HG03064 (cell line): Measurements from ENCODE around the gene MXRA8.
"Not testable (repeated sequence)": the region's sequence is repeated elsewhere in the genome, so short reads cannot be mapped to it uniquely, and the experiment has no call there.

Source experiments
- ATAC-seq: cut with Tn5 transposase; IDR thresholded peaks from one replicate; pipeline ENCODE4 v1.9.1; 2021; ENCODE audit warnings: low read depth; ENCODE audit not compliant: unreplicated experiment

Gene MXRA8

GRCh38 chr1:1393428-1393827 lies 35.1 kb upstream of the MXRA8 start:
- ATAC-seq: no peak

- ATAC-seq: no peak
These were observed 34.7 kb upstream of the MXRA8 start for GRCh38 chr1:1393014-1393413.

GRCh38 chr1:1391225-1391624 lies 32.9 kb upstream of the MXRA8 start:
- ATAC-seq: no peak

- ATAC-seq: no peak
These were observed 32.3 kb upstream of the MXRA8 start for GRCh38 chr1:1390675-1391074.

- ATAC-seq: no peak
These were observed 29.7 kb upstream of the MXRA8 start for GRCh38 chr1:1388078-1388472.

GRCh38 chr1:1387098-1388077 lies 29.0 kb upstream of the MXRA8 start:
- no peak for ATAC-seq

GRCh38 chr1:1385931-1386330 lies 27.6 kb upstream of the MXRA8 start:
- no peak for ATAC-seq

- not testable (repeated sequence) for ATAC-seq
These were observed 27.0 kb upstream of the MXRA8 start for GRCh38 chr1:1385339-1385738.

- no peak for ATAC-seq
These were observed 22.9 kb upstream of the MXRA8 start for GRCh38 chr1:1381294-1381693.

GRCh38 chr1:1380860-1381259 lies 22.5 kb upstream of the MXRA8 start:
- ATAC-seq: no peak

GRCh38 chr1:1377540-1378205 lies 19.3 kb upstream of the MXRA8 start:
- no peak for ATAC-seq

- no peak for ATAC-seq
These were observed 18.3 kb upstream of the MXRA8 start for GRCh38 chr1:1376551-1377226.

GRCh38 chr1:1374929-1375662 lies 16.7 kb upstream of the MXRA8 start, which contains the start of gene AURKAIP1:
AURKAIP1 (minus strand) TSS chr1:1375207; CDS start chr1:1374756, 451 bp downstream.
- peak; percentile 86 for ATAC-seq

- ATAC-seq: no peak
These were observed 16.2 kb upstream of the MXRA8 start for GRCh38 chr1:1374589-1374928.

- ATAC-seq: no peak
These were observed 15.6 kb upstream of the MXRA8 start for GRCh38 chr1:1373815-1374588.

GRCh38 chr1:1373051-1373814 lies 14.9 kb upstream of the MXRA8 start:
- ATAC-seq: no peak

- ATAC-seq: no peak
These were observed 13.7 kb upstream of the MXRA8 start for GRCh38 chr1:1371746-1372711.

GRCh38 chr1:1371364-1371745 lies 13.0 kb upstream of the MXRA8 start:
- ATAC-seq: no peak
